GM12891 (cell line): ENCODE measurements around the gene IL1RAPL1.

Source experiments
- POLR2A ChIP-seq: IDR thresholded peaks from 2 replicates; pipeline ENCODE4 v1.6.1; 2011; ENCODE audit warnings: low read depth, low read length, control low read depth
- POLR2AphosphoS5 ChIP-seq: IDR thresholded peaks from 2 replicates; pipeline ENCODE4 v1.6.1; 2011; ENCODE audit warnings: low read depth, low read length, control low read depth
- POU2F2 ChIP-seq: IDR thresholded peaks from 2 replicates; pipeline ENCODE4 v1.6.1; 2011; ENCODE audit warnings: low read depth, mild to moderate bottlenecking, control low read depth, low read length, moderate library complexity
- SPI1 ChIP-seq: IDR thresholded peaks from 2 replicates; pipeline ENCODE4 v1.6.1; 2011; ENCODE audit warnings: low read depth, low read length, control low read depth
- TAF1 ChIP-seq: IDR thresholded peaks from 2 replicates; pipeline ENCODE4 v1.6.1; 2011; ENCODE audit warnings: low read depth, low read length, control low read depth

- TF ChIP-seq POLR2A (no peak), POLR2AphosphoS5 (no peak), TAF1 (no peak), SPI1 (no peak), POU2F2 (no peak)
These were observed 904.4 kb downstream of the IL1RAPL1 start for GRCh38 chrX:29491659-29492058.
